Upper lobe of left lung (tissue), 4 donors: ENCODE measurements around the gene ARHGAP10.

Source experiments
- CTCF ChIP-seq, 6 experiments: fragments of 450-650 bp in 4 of 6; fragments of 200-600 bp in 2 of 6; sonication (generic) in 2 of 6; IDR thresholded peaks; one replicate each; pipeline ENCODE4 v1.5.1; 2016 to 2019; ENCODE audit warnings: antibody characterized with exemption in 6 of 6
- EP300 ChIP-seq, 4 donors: sonication (generic); formaldehyde crosslinking; IDR thresholded peaks; one replicate each; pipeline ENCODE4 v1.5.1; 2017; ENCODE audit warnings: antibody characterized with exemption in 4 of 4, control low read depth in 2 of 4
- POLR2A ChIP-seq, 4 donors: fragments of 450-650 bp; IDR thresholded peaks; one replicate each; pipeline ENCODE4 v1.5.1; 2016 to 2017; ENCODE audit warnings: antibody characterized with exemption in 4 of 4, mild to moderate bottlenecking in 2 of 4
- POLR2AphosphoS5 ChIP-seq, 2 donors: sonication (generic); formaldehyde crosslinking; IDR thresholded peaks; one replicate each; pipeline ENCODE4 v1.5.1; 2017; ENCODE audit warnings: antibody characterized with exemption in 2 of 2

- TF ChIP-seq POLR2AphosphoS5 (IDR thresholded peaks at IDR 0.05) (no peak), CTCF (IDR thresholded peaks at IDR 0.05) (no peak), EP300 (IDR thresholded peaks at IDR 0.05) (no peak), POLR2A (IDR thresholded peaks at IDR 0.05) (no peak)
These were observed 8.6 kb upstream of the ARHGAP10 start for GRCh38 chr4:147723326-147723725.
